Stimulated activated naive CD8-positive, alpha-beta T cell treated with anti-CD3 and anti-CD28 coated beads, Interleukin-15, amount 100 ng/mL, for 72 hours (primary cell): ENCODE results near the gene ALDH16A1.
A peak's percentile ranks its signal among the peaks of the same experiment; 100 is the strongest.

Source experiments
- ATAC-seq: fragments of 150-1000 bp; cut with Tn5 transposase; 2 replicates; pipeline ENCODE4 v1.10.0; 2021; ENCODE audit warnings: mild to moderate bottlenecking, moderate library complexity
- DNase-seq, 2 donors: peaks; one replicate each; pipeline ENCODE4 v3.0.0; 2021 to 2022
- H3K27ac Mint-ChIP-seq, 2 donors: one replicate each; pipeline ENCODE4 v1.8.0; 2022; ENCODE audit warnings: mild to moderate bottlenecking in 2 of 2, mixed read lengths in 2 of 2, moderate library complexity in 2 of 2
- H3K27me3 Mint-ChIP-seq: one replicate; pipeline ENCODE4 v1.8.0; 2022; ENCODE audit warnings: mixed read lengths
- H3K4me1 Mint-ChIP-seq: one replicate; pipeline ENCODE4 v1.8.0; 2022; ENCODE audit warnings: mild to moderate bottlenecking, mixed read lengths
- H3K4me3 Mint-ChIP-seq, 2 donors: one replicate each; pipeline ENCODE4 v1.8.0; 2022; ENCODE audit warnings: mild to moderate bottlenecking in 2 of 2, mixed read lengths in 2 of 2, moderate library complexity in 1 of 2
- H3K9me3 Mint-ChIP-seq, 2 donors: one replicate each; pipeline ENCODE4 v1.8.0; 2022; ENCODE audit warnings: mixed read lengths in 2 of 2

The ALDH16A1 gene

GRCh38 chr19:49479975-49480628 lies 27.1 kb downstream of the ALDH16A1 start:
- no peaks in the 10 kb centered on the region for H3K9me3 Mint-ChIP-seq
- ATAC-seq (no peak), DNase-seq (no peak)
- no peak overlapping the region for H3K4me3 Mint-ChIP-seq
- H3K4me1 Mint-ChIP-seq = peaks cover 68% of the 10 kb centered on the region
- H3K27ac Mint-ChIP-seq = peak overlapping the region in 1 of 2 donors; percentile 88
- H3K27me3 Mint-ChIP-seq = no peaks in the 10 kb centered on the region

GRCh38 chr19:49481020-49481683 lies 28.1 kb downstream of the ALDH16A1 start:
- no peak overlapping the region for H3K4me3 Mint-ChIP-seq
- peaks cover 65% of the 10 kb centered on the region for H3K4me1 Mint-ChIP-seq
- DNase-seq = no peak
- peak overlapping the region; percentile 69 to 97 for H3K27ac Mint-ChIP-seq
- ATAC-seq = no peak
- H3K9me3 Mint-ChIP-seq = no peaks in the 10 kb centered on the region
- H3K27me3 Mint-ChIP-seq = no peaks in the 10 kb centered on the region

- ATAC-seq = no peak
- Mint-ChIP-seq H3K27me3 (no peaks in the 10 kb centered on the region), H3K9me3 (no peaks in the 10 kb centered on the region), H3K4me3 (peak overlapping the region; percentile 64 to 65), H3K27ac (peak overlapping the region; percentile 91 to 95), H3K4me1 (peaks cover 71% of the 10 kb centered on the region)
- DNase-seq = no peak
Observed at GRCh38 chr19:49486232-49486631, 33.2 kb downstream of the ALDH16A1 start.

GRCh38 chr19:49486710-49487276 lies 33.8 kb downstream of the ALDH16A1 start:
- peak overlapping the region; percentile 99 to 100 for H3K27ac Mint-ChIP-seq
- peaks cover 72% of the 10 kb centered on the region for H3K4me1 Mint-ChIP-seq
- ATAC-seq = no peak
- peak overlapping the region; percentile 98 to 100 for H3K4me3 Mint-ChIP-seq
- DNase-seq = no peak
- H3K9me3 Mint-ChIP-seq = no peaks in the 10 kb centered on the region
- no peaks in the 10 kb centered on the region for H3K27me3 Mint-ChIP-seq

GRCh38 chr19:49487277-49488045 lies 34.4 kb downstream of the ALDH16A1 start, which contains the start of gene RPL13A:
TSS of gene RPL13A (plus strand) at chr19:49487608. CDS start at chr19:49487630, 22 bp downstream.
- Mint-ChIP-seq H3K4me3 (peak within 1 kb of the TSS; percentile 98 to 100), H3K27ac (peak within 1 kb of the TSS; percentile 99 to 100), H3K4me1 (peaks cover 72% of the 10 kb centered on the region), H3K9me3 (no peaks in the 10 kb centered on the region), H3K27me3 (no peaks in the 10 kb centered on the region)
- DNase-seq = peak; percentile 100
- ATAC-seq = peak; percentile 93

- ATAC-seq (no peak), DNase-seq (no peak)
- peaks cover 79% of the 10 kb centered on the region for H3K4me1 Mint-ChIP-seq
- no peaks in the 10 kb centered on the region for H3K27me3 Mint-ChIP-seq
- peak overlapping the region; percentile 99 to 100 for H3K27ac Mint-ChIP-seq
- peak overlapping the region; percentile 98 to 100 for H3K4me3 Mint-ChIP-seq
- H3K9me3 Mint-ChIP-seq = no peaks in the 10 kb centered on the region
Observed at GRCh38 chr19:49488046-49488862, 35.2 kb downstream of the ALDH16A1 start.

- Mint-ChIP-seq H3K9me3 (no peaks in the 10 kb centered on the region), H3K27me3 (no peaks in the 10 kb centered on the region), H3K4me1 (peaks cover 76% of the 10 kb centered on the region), H3K4me3 (peak overlapping the region; percentile 98 to 100), H3K27ac (peak overlapping the region; percentile 99 to 100)
- no peak for ATAC-seq
- no peak for DNase-seq
Observed at GRCh38 chr19:49488863-49489537, 36.0 kb downstream of the ALDH16A1 start.

GRCh38 chr19:49489601-49490167 lies 36.7 kb downstream of the ALDH16A1 start:
- H3K27me3 Mint-ChIP-seq = no peaks in the 10 kb centered on the region
- DNase-seq = no peak
- peaks cover 76% of the 10 kb centered on the region for H3K4me1 Mint-ChIP-seq
- peak overlapping the region; percentile 98 to 100 for H3K4me3 Mint-ChIP-seq
- no peaks in the 10 kb centered on the region for H3K9me3 Mint-ChIP-seq
- no peak for ATAC-seq
- peak overlapping the region; percentile 82 to 100 for H3K27ac Mint-ChIP-seq

GRCh38 chr19:49490287-49491029 lies 37.4 kb downstream of the ALDH16A1 start:
- Mint-ChIP-seq H3K27ac (peak overlapping the region; percentile 82 to 100), H3K9me3 (no peaks in the 10 kb centered on the region), H3K27me3 (no peaks in the 10 kb centered on the region), H3K4me1 (peaks cover 83% of the 10 kb centered on the region), H3K4me3 (peak overlapping the region; percentile 98 to 100)
- ATAC-seq = no peak
- no peak for DNase-seq

- DNase-seq (no peak), ATAC-seq (no peak)
- no peaks in the 10 kb centered on the region for H3K27me3 Mint-ChIP-seq
- peak overlapping the region; percentile 98 to 100 for H3K4me3 Mint-ChIP-seq
- peaks cover 81% of the 10 kb centered on the region for H3K4me1 Mint-ChIP-seq
- H3K27ac Mint-ChIP-seq = peak overlapping the region; percentile 69 to 96
- H3K9me3 Mint-ChIP-seq = no peaks in the 10 kb centered on the region
Observed at GRCh38 chr19:49491030-49491803, 38.2 kb downstream of the ALDH16A1 start.

GRCh38 chr19:49491804-49492572 lies 39.0 kb downstream of the ALDH16A1 start:
- peak overlapping the region in 1 of 2 donors; percentile 96 for H3K27ac Mint-ChIP-seq
- no peaks in the 10 kb centered on the region for H3K9me3 Mint-ChIP-seq
- ATAC-seq = no peak
- no peak for DNase-seq
- no peak overlapping the region for H3K4me3 Mint-ChIP-seq
- H3K27me3 Mint-ChIP-seq = no peaks in the 10 kb centered on the region
- H3K4me1 Mint-ChIP-seq = peaks cover 75% of the 10 kb centered on the region

- Mint-ChIP-seq H3K27me3 (no peaks in the 10 kb centered on the region), H3K9me3 (no peaks in the 10 kb centered on the region), H3K4me1 (peaks cover 75% of the 10 kb centered on the region), H3K27ac (peak overlapping the region; percentile 64 to 85), H3K4me3 (no peak overlapping the region)
- ATAC-seq (no peak), DNase-seq (no peak)
Observed at GRCh38 chr19:49492573-49493405, 39.8 kb downstream of the ALDH16A1 start.
